Brain microvascular endothelial cell (primary cell): ENCODE measurements around the gene DSTN.
A peak's percentile ranks its signal among the peaks of the same experiment; 100 is the strongest.

Experiments
- DNase-seq: peaks from one replicate; pipeline ENCODE4 v3.0.0-alpha.2; 2020
- H3K27ac ChIP-seq: fragments of 250-450 bp; sonication (Bioruptor Pico); 2 replicates; pipeline ENCODE4 v1.5.1; 2020; ENCODE audit warnings: mild to moderate bottlenecking, moderate library complexity
- H3K27me3 ChIP-seq: fragments of 250-450 bp; sonication (Bioruptor Pico); replicated peaks from 2 replicates; pipeline ENCODE4 v1.5.1; 2020; ENCODE audit warnings: mild to moderate bottlenecking
- H3K36me3 ChIP-seq: fragments of 250-450 bp; sonication (Bioruptor Pico); replicated peaks from 2 replicates; pipeline ENCODE4 v1.5.1; 2020; ENCODE audit warnings: mild to moderate bottlenecking
- H3K4me3 ChIP-seq: 2 replicates; pipeline ENCODE4 v1.5.1; 2011; ENCODE audit warnings: low read depth, mild to moderate bottlenecking, control low read depth, low read length, moderate library complexity
- CTCF ChIP-seq: IDR thresholded peaks from 2 replicates; pipeline ENCODE4 v1.5.1; 2011; ENCODE audit warnings: low read depth, mild to moderate bottlenecking, moderate library complexity, low read length, control low read depth, inconsistent platforms; ENCODE audit errors: missing control alignments
- in situ Hi-C: cut with HindIII; loops from 2 replicates; pipeline ENCODE4 v1.10.0; 2017; ENCODE audit warnings: low sequenced_read_pairs, low pct_ligation_motif_present

The DSTN gene

GRCh38 chr20:17560344-17561074, 9.4 kb upstream of the DSTN start:
- Histone ChIP-seq H3K27ac (no peak overlapping the region), H3K27me3 (no peaks in the 10 kb centered on the region), H3K4me3 (no peak overlapping the region), H3K36me3 (no peaks in the 10 kb centered on the region)
- DNase-seq = no peak
- TF ChIP-seq CTCF = no peak
- in situ Hi-C loops = no loop called here

GRCh38 chr20:17562804-17563305, 7.0 kb upstream of the DSTN start:
- H3K27ac ChIP-seq = peak overlapping the region; percentile 82
- DNase-seq = peak; percentile 55
- TF ChIP-seq CTCF = no peak

GRCh38 chr20:17565169-17565845, 4.6 kb upstream of the DSTN start:
- H3K36me3 ChIP-seq = peaks cover 2% of the 10 kb centered on the region
- no peak for DNase-seq
- no peak overlapping the region for H3K4me3 ChIP-seq
- H3K27ac ChIP-seq = peak overlapping the region; percentile 45
- TF ChIP-seq CTCF = no peak
- no peaks in the 10 kb centered on the region for H3K27me3 ChIP-seq
- in situ Hi-C loops = no loop called here

More at GRCh38 chr20:17562804-17563305, 7.0 kb upstream of the DSTN start:
- H3K27me3 ChIP-seq = no peaks in the 10 kb centered on the region
- H3K4me3 ChIP-seq = no peak overlapping the region
- in situ Hi-C loops = no loop called here
- H3K36me3 ChIP-seq = no peaks in the 10 kb centered on the region

GRCh38 chr20:17566345-17566744, 3.5 kb upstream of the DSTN start:
- H3K27ac ChIP-seq = no peak overlapping the region
- DNase-seq = no peak
- H3K36me3 ChIP-seq = peaks cover 2% of the 10 kb centered on the region
- TF ChIP-seq CTCF = no peak
- in situ Hi-C loops = no loop called here
- no peaks in the 10 kb centered on the region for H3K27me3 ChIP-seq
- H3K4me3 ChIP-seq = no peak overlapping the region

- Histone ChIP-seq H3K27me3 (no peaks in the 10 kb centered on the region), H3K27ac (peak overlapping the region; percentile 99), H3K36me3 (peaks cover 2% of the 10 kb centered on the region), H3K4me3 (peak overlapping the region; percentile 88)
- DNase-seq = no peak
- in situ Hi-C loops = no loop called here
- no peak for TF ChIP-seq CTCF
Observed at GRCh38 chr20:17568045-17568788, 1.7 kb upstream of the DSTN start.
